ES-I3 (cell line): ENCODE data around the gene CCL18.
"Not testable (repeated sequence)": the region's sequence is repeated elsewhere in the genome, so short reads cannot be mapped to it uniquely, and the experiment has no call there.

ENCODE experiments used
- H3K36me3 ChIP-seq: 2 replicates; pipeline ENCODE4 v1.6.1; 2013; ENCODE audit warnings: mild to moderate bottlenecking, low read length, control low read depth, moderate library complexity; ENCODE audit not compliant: insufficient read depth
- H3K4me1 ChIP-seq: 2 replicates; pipeline ENCODE4 v1.6.1; 2013; ENCODE audit warnings: mild to moderate bottlenecking, control low read depth, low read length; ENCODE audit not compliant: insufficient read depth
- H3K9ac ChIP-seq: 2 replicates; pipeline ENCODE4 v1.6.1; 2013; ENCODE audit warnings: low read depth, mild to moderate bottlenecking, low read length, moderate library complexity
- H3K9me3 ChIP-seq: 2 replicates; pipeline ENCODE4 v1.6.1; 2013; ENCODE audit warnings: mild to moderate bottlenecking, low read length, moderate library complexity; ENCODE audit not compliant: control insufficient read depth, insufficient read depth

Gene CCL18

GRCh38 chr17:36085765-36086164 lies 21.7 kb downstream of the CCL18 start:
- no peak overlapping the region for H3K9ac ChIP-seq

GRCh38 chr17:36086791-36087190 lies 22.7 kb downstream of the CCL18 start:
- H3K4me1 ChIP-seq = no peaks in the 10 kb centered on the region
- H3K9ac ChIP-seq = no peak overlapping the region
- H3K9me3 ChIP-seq = no peaks in the 10 kb centered on the region
- H3K36me3 ChIP-seq = no peaks in the 10 kb centered on the region

More at GRCh38 chr17:36085765-36086164, 21.7 kb downstream of the CCL18 start:
- Histone ChIP-seq H3K4me1 (no peaks in the 10 kb centered on the region), H3K9me3 (no peaks in the 10 kb centered on the region), H3K36me3 (no peaks in the 10 kb centered on the region)

GRCh38 chr17:36087471-36087870 lies 23.4 kb downstream of the CCL18 start:
- H3K36me3 ChIP-seq, H3K9me3 ChIP-seq, H3K9ac ChIP-seq, H3K4me1 ChIP-seq: not testable (repeated sequence)

GRCh38 chr17:36087897-36088572 lies 24.0 kb downstream of the CCL18 start:
- H3K36me3 ChIP-seq, H3K4me1 ChIP-seq, H3K9me3 ChIP-seq, H3K9ac ChIP-seq: not testable (repeated sequence)

- H3K9me3 ChIP-seq = no peaks in the 10 kb centered on the region
- no peaks in the 10 kb centered on the region for H3K36me3 ChIP-seq
- H3K9ac ChIP-seq = no peak overlapping the region
- no peaks in the 10 kb centered on the region for H3K4me1 ChIP-seq
Measured at GRCh38 chr17:36088670-36089338, 24.7 kb downstream of the CCL18 start.

GRCh38 chr17:36089339-36089865 lies 25.3 kb downstream of the CCL18 start:
- no peak overlapping the region for H3K9ac ChIP-seq
- H3K4me1 ChIP-seq = no peaks in the 10 kb centered on the region
- H3K9me3 ChIP-seq = no peaks in the 10 kb centered on the region
- no peaks in the 10 kb centered on the region for H3K36me3 ChIP-seq

GRCh38 chr17:36089888-36090836 lies 26.1 kb downstream of the CCL18 start, which contains the start of gene CCL3:
Gene CCL3 (minus strand): TSS chr17:36090143. CDS start chr17:36090058, 85 bp downstream.
- H3K36me3 ChIP-seq = no peaks in the 10 kb centered on the region
- no peaks in the 10 kb centered on the region for H3K4me1 ChIP-seq
- no peaks in the 10 kb centered on the region for H3K9me3 ChIP-seq
- H3K9ac ChIP-seq = no peak within 1 kb of the TSS

- H3K4me1 ChIP-seq = 0 out of 2 replicates have a peak, but pooled peaks cover 4% of the 10 kb centered on the region
- H3K9ac ChIP-seq = no peak overlapping the region
- H3K36me3 ChIP-seq = no peaks in the 10 kb centered on the region
- no peaks in the 10 kb centered on the region for H3K9me3 ChIP-seq
Measured at GRCh38 chr17:36092230-36092629, 28.2 kb downstream of the CCL18 start.

GRCh38 chr17:36092715-36093114 lies 28.6 kb downstream of the CCL18 start:
- H3K9ac ChIP-seq, H3K36me3 ChIP-seq, H3K9me3 ChIP-seq, H3K4me1 ChIP-seq: not testable (repeated sequence)

GRCh38 chr17:36094232-36094631 lies 30.2 kb downstream of the CCL18 start:
- Histone ChIP-seq H3K9ac (no peak overlapping the region), H3K4me1 (0 out of 2 replicates have a peak, but pooled peaks cover 4% of the 10 kb centered on the region), H3K9me3 (no peaks in the 10 kb centered on the region), H3K36me3 (no peaks in the 10 kb centered on the region)

GRCh38 chr17:36094746-36095145 lies 30.7 kb downstream of the CCL18 start:
- no peaks in the 10 kb centered on the region for H3K9me3 ChIP-seq
- H3K9ac ChIP-seq = no peak overlapping the region
- H3K4me1 ChIP-seq = 0 out of 2 replicates have a peak, but pooled peaks cover 4% of the 10 kb centered on the region
- no peaks in the 10 kb centered on the region for H3K36me3 ChIP-seq

GRCh38 chr17:36095992-36096391 lies 31.9 kb downstream of the CCL18 start:
- H3K4me1 ChIP-seq = 0 out of 2 replicates have a peak, but pooled peaks cover 4% of the 10 kb centered on the region
- no peaks in the 10 kb centered on the region for H3K36me3 ChIP-seq
- no peaks in the 10 kb centered on the region for H3K9me3 ChIP-seq
- H3K9ac ChIP-seq = no peak overlapping the region

- not testable (repeated sequence) for H3K36me3 ChIP-seq, H3K9ac ChIP-seq, H3K9me3 ChIP-seq, H3K4me1 ChIP-seq
Measured at GRCh38 chr17:36099004-36099403, 34.9 kb downstream of the CCL18 start.

- not testable (repeated sequence) for H3K4me1 ChIP-seq, H3K9me3 ChIP-seq, H3K36me3 ChIP-seq, H3K9ac ChIP-seq
Measured at GRCh38 chr17:36103401-36103975, 39.4 kb downstream of the CCL18 start, which contains the start of gene CCL4. Gene CCL4 (plus strand): TSS chr17:36103827. CDS start chr17:36103906, 79 bp downstream.
